Measurements from ENCODE around the gene CCDC60. TPM values are rescaled to one million over a fixed set of nuclear protein-coding genes. Genes with fewer than 3 reads are reported as not detected.

The CCDC60 gene, protein sequence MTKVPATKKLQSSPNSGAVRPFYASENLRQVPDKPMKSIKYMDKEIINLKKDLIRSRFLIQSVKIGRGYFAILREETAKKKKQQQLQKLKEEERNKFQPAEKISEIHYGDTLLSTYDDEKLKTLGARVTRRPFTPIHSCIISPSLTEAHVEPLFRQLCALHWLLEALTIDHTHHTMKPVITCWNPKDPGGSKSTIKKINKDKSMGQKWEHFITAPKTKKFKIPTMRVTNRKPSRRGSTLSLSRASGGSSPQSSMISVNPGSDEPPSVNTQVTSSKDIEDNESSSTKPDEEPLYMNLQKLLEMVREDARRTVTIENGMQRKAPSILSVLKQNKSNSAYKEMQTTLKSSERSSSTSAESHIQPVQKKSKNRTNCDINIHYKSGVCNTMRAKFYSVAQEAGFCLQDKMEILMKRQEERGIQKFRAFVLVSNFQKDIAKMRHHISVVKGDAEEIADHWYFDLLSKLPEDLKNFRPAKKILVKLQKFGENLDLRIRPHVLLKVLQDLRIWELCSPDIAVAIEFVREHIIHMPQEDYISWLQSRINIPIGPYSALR
- not detected for total RNA-seq

DNA sequence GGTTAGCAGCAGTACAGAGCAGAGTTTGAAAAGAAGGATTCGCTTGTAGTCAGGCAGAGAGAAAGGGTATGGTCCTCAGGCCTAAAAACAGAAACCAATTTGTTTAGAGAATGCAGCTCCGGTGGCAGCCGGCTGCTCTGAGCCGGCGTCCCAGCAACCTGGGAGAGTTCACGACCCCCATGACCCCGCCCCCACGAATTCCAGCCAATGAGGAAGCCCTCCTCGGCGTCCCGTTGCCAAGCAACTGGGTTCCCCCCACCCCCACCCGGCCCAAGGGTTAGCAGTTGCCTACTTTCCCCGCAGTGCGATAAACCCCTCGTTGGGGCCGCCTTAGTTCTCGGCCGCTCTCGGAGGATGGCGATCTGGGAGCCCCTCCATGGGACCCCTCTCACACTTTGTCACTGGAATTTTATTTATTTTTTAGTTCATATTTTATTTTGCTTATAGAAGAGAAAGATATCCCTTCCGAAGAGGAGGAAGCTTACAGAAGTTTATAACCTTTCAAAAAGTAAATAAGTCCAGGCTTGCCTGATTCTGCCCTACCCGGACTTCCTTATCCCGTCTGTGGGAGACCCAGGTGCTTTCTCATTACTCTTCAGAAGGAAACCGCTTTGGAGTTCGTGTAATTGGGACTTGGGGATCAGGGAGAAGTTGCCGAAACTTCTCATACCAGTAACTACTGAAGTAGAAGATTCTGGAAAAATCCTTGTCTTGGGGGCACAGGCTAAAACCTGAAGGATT lies at the start of gene CCDC60:
Gene CCDC60 (plus strand): TSS at position 300 of the 741 bp plus-strand sequence. CDS start 448 bp downstream, outside the sequence.
- no peak within 1 kb of the TSS for H3K27ac Mint-ChIP-seq
- H3K4me1 Mint-ChIP-seq = no peaks in the 10 kb centered on the region
- no peaks in the 10 kb centered on the region for H3K36me3 Mint-ChIP-seq
- POLR2A ChIA-PET = no interaction called here
- H3K9me3 Mint-ChIP-seq = no peaks in the 10 kb centered on the region
- DNase-seq (no peak), ATAC-seq (ENCODE audit: low read depth) (no peak)
- no peak within 1 kb of the TSS for H3K4me3 Mint-ChIP-seq
- H3K27me3 Mint-ChIP-seq = peaks cover 16% of the 10 kb centered on the region

DNA sequence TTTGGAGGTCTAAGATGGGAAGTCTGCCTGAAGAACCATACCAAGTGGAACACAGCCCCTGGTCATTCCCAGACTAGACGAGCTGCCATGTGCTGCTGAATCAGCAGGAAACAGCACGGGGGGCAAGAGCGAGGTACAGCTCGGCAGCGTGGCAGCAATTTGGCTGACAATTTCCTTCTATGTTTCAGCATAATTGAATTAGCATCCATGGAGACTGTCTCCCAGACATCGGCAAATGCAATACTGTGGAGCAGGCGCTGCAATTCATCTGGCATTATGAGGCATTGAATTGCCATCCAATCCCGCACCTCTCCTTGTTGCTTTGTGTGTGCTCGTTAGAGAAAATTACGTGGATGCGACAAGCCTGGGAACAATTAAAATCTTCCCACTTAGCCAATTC lies 46.0 kb upstream of the CCDC60 start:
- Mint-ChIP-seq H3K4me1 (no peaks in the 10 kb centered on the region), H3K27ac (no peak overlapping the region), H3K4me3 (no peak overlapping the region), H3K36me3 (no peaks in the 10 kb centered on the region), H3K27me3 (no peaks in the 10 kb centered on the region), H3K9me3 (no peaks in the 10 kb centered on the region)
- POLR2A ChIA-PET = no interaction called here
- ATAC-seq (ENCODE audit: low read depth) (no peak), DNase-seq (no peak)

DNA sequence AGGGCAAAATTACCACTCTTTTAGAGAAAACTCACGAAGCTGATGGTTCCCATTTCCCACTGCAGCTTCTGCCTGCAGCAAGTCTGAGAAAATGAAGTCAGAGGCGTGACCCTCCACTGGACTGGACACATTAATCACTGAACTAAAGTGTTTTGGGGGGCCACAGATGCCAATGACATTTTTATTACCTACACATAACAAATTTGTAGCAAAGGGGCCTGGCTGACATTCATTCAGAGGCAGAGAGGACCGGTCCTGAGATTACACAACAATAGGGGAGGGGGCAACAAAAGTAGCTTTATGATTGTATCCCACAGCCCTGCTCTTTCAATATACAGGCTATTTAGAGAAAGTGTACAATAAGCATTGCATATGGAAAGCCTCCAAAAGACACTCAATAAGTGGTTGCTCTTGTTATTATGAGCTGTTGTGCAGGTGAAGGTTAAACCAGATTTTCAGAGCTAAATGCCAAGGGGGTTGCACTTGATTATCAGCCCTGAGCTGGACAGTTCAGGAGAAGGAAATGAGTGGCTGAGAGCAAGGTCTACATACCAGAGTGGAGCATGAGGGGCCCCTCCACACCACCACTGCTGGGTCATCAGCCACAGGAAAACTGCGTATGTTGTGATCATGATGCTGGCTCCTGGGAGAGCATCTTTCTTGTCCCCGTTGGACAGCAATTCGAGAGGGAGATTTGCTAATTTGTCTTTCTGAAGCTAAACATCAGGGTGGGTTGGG lies 41.5 kb upstream of the CCDC60 start:
- H3K4me1 Mint-ChIP-seq = no peaks in the 10 kb centered on the region
- H3K4me3 Mint-ChIP-seq = no peak overlapping the region
- no peaks in the 10 kb centered on the region for H3K9me3 Mint-ChIP-seq
- POLR2A ChIA-PET = no interaction called here
- H3K36me3 Mint-ChIP-seq = no peaks in the 10 kb centered on the region
- H3K27me3 Mint-ChIP-seq = no peaks in the 10 kb centered on the region
- no peak for ATAC-seq (ENCODE audit: low read depth)
- DNase-seq = no peak
- H3K27ac Mint-ChIP-seq = no peak overlapping the region

DNA sequence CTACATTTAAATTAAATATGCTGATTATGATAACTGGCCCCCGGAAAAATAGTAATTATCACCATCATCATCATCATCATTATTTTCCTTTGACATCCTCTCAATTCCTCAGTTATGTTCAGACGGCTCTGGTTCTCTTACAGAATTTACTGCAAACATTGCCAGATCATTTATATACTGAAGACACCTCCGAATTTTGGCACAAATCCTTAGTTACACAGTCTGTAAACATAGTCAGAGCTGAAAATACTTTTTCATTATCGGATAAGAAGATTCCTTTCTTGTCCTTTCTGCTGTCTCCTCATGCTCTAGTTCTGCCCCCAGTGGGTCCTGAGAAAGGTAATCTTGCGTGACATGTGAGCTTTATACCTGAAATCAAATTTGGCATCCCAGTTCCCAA lies 40.3 kb upstream of the CCDC60 start:
- ATAC-seq (ENCODE audit: low read depth) = no peak
- POLR2A ChIA-PET = no interaction called here
- no peak for DNase-seq
- no peaks in the 10 kb centered on the region for H3K36me3 Mint-ChIP-seq
- H3K4me1 Mint-ChIP-seq = no peaks in the 10 kb centered on the region
- H3K27me3 Mint-ChIP-seq = no peaks in the 10 kb centered on the region
- H3K4me3 Mint-ChIP-seq = no peak overlapping the region
- H3K9me3 Mint-ChIP-seq = no peaks in the 10 kb centered on the region
- no peak overlapping the region for H3K27ac Mint-ChIP-seq

DNA sequence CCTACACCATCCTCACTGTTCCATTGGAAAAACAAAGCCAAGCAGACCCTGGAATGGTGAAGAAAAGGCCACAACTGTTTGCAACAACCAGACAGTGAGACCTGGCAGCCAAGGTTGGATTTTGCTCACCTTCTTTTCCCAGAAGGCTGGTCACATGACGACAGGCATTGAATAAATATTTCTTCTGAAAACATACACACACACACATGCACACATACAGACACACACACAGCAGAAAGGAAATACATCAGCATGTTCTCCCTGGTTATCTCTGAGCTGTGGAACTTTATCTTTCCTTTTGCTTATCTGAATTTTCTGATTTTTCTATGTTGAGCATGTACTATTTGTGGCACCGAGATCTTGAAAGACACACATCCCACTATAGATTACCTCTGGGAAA lies 38.0 kb upstream of the CCDC60 start:
- ATAC-seq (ENCODE audit: low read depth) = no peak

DNA sequence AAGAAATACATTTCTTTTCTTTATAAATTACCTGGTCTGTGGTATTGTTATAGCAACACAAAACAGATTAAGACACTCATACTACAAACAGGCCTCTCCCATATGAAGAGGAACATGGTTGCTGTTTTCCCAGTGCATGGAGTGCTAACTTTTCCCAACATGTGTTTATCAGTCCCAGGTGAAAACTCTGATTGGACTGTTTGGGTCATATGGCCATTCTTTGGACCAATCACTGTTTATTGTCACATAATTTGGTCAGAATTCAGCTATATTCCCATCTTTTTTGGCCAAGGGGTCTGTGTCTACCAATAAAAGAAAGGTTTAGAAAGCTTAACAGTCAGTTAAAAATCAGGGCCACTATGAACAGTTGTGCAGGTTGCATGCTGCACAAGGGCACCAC lies 35.4 kb upstream of the CCDC60 start:
- Mint-ChIP-seq H3K4me3 (no peak overlapping the region), H3K36me3 (no peaks in the 10 kb centered on the region), H3K27ac (no peak overlapping the region), H3K4me1 (no peaks in the 10 kb centered on the region), H3K27me3 (no peaks in the 10 kb centered on the region), H3K9me3 (no peaks in the 10 kb centered on the region)
- POLR2A ChIA-PET = no interaction called here
- no peak for DNase-seq
- no peak for ATAC-seq (ENCODE audit: low read depth)

More for the DNA sequence above, 38.0 kb upstream of the CCDC60 start:
- no peak overlapping the region for H3K27ac Mint-ChIP-seq
- no peak overlapping the region for H3K4me3 Mint-ChIP-seq
- H3K9me3 Mint-ChIP-seq = no peaks in the 10 kb centered on the region
- no peaks in the 10 kb centered on the region for H3K36me3 Mint-ChIP-seq
- DNase-seq = no peak
- POLR2A ChIA-PET = no interaction called here
- no peaks in the 10 kb centered on the region for H3K27me3 Mint-ChIP-seq
- no peaks in the 10 kb centered on the region for H3K4me1 Mint-ChIP-seq

DNA sequence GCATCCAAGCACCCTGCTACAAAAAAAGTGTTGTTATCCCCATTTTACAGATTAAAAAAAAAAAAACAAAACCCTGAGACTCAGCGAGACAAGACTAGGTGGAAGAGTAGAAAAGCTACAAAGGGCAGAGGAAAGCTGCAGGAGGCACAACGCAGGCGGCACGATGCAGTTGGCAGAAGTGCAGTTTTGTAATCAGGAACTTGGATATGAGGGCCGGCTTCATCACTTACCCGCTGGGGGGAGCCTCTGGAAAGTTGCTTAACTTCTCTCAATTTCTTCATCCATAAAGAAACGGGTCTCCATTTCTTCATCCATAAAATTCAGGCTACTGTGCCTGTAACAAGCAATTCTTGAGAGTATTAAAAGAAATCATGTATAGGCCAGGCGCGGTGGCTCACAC lies 33.1 kb upstream of the CCDC60 start:
- ATAC-seq (ENCODE audit: low read depth) (no peak), DNase-seq (no peak)
- no peak overlapping the region for H3K4me3 Mint-ChIP-seq
- no peak overlapping the region for H3K27ac Mint-ChIP-seq
- POLR2A ChIA-PET = no interaction called here
- H3K27me3 Mint-ChIP-seq = no peaks in the 10 kb centered on the region
- no peaks in the 10 kb centered on the region for H3K9me3 Mint-ChIP-seq
- H3K4me1 Mint-ChIP-seq = no peaks in the 10 kb centered on the region
- no peaks in the 10 kb centered on the region for H3K36me3 Mint-ChIP-seq

DNA sequence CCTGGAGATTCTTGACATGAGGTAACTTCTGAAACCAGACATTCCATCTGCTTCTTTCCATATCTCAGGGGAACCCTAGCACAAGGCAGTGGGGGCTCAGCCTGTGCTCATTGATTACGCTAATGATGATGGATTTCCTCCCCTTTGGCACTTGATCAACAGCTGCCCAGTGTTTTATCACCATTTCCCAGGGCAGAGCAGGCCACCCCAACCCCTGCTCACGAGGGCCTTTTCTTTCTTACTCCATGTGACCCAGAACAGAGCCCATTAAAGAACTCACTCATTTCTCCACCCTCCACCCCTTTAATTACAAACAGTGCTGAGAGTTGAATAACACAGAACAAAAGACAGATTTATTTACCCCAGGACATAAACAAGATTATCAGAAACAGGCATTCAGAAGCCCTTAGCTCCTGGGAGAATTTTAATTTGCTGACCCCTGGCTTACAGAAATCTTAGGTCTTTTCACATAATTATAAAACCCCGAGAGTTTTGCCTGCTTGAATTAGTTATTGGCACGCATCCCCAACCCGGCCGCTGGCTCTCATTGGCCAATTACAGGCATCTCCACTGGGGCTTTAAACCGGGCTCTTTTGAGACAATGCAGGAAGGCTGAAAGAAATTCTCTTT lies 32.0 kb upstream of the CCDC60 start:
- DNase-seq (no peak), ATAC-seq (ENCODE audit: low read depth) (no peak)
- POLR2A ChIA-PET = interaction anchor here (0.6 kb wide), 1 partner anchor 738 kb away, joined by 5 read pairs; no protein-coding TSS in a partner anchor
- no peaks in the 10 kb centered on the region for H3K27me3 Mint-ChIP-seq
- no peak overlapping the region for H3K27ac Mint-ChIP-seq
- H3K4me3 Mint-ChIP-seq = no peak overlapping the region
- no peaks in the 10 kb centered on the region for H3K9me3 Mint-ChIP-seq
- no peaks in the 10 kb centered on the region for H3K36me3 Mint-ChIP-seq
- H3K4me1 Mint-ChIP-seq = no peaks in the 10 kb centered on the region

DNA sequence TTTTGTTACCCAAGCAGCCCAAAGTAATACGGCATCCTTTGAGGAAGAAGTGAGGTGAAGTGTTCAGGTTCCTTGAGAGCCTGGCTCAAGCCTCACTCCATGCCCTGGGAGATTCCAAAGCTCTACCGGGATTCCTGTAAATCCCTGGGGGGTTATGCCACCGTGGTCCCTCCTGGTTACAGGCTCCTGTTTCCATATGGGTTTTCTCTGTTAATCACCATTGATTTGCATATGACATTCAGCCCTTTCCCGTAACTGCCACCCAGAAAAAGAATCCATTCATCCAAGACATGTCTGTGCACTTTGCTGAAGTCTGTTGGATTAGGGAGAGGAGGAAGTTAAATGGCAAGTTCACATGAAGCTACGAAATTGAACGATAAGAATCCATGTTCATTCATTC lies 27.9 kb upstream of the CCDC60 start:
- POLR2A ChIA-PET = no interaction called here
- Mint-ChIP-seq H3K27me3 (no peaks in the 10 kb centered on the region), H3K27ac (no peak overlapping the region), H3K4me3 (no peak overlapping the region), H3K36me3 (no peaks in the 10 kb centered on the region), H3K9me3 (no peaks in the 10 kb centered on the region), H3K4me1 (no peaks in the 10 kb centered on the region)
- DNase-seq (no peak), ATAC-seq (ENCODE audit: low read depth) (no peak)

DNA sequence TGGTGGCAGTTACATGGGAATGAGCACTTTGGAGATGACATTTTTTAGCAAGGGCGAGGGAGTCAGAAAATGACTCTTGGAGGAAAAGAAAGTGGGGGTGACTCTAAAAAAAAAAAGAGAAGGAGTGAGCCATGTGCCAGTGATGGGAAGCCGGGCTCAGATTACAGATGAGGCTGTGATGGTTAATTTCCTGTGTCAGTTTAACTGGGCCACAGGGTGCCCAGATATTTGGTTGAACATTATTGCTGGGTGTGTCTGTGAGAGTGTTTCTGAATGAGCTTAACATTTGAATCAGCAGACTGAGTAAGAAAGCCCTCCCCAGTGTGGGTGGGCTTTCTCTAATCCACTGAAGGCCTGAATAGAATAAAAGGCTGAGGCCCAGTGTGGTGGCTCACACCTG lies 26.8 kb upstream of the CCDC60 start:
- Mint-ChIP-seq H3K4me1 (no peaks in the 10 kb centered on the region), H3K9me3 (no peaks in the 10 kb centered on the region), H3K36me3 (no peaks in the 10 kb centered on the region), H3K27me3 (no peaks in the 10 kb centered on the region), H3K4me3 (no peak overlapping the region), H3K27ac (no peak overlapping the region)
- DNase-seq = no peak
- ATAC-seq (ENCODE audit: low read depth) = no peak
- POLR2A ChIA-PET = no interaction called here

DNA sequence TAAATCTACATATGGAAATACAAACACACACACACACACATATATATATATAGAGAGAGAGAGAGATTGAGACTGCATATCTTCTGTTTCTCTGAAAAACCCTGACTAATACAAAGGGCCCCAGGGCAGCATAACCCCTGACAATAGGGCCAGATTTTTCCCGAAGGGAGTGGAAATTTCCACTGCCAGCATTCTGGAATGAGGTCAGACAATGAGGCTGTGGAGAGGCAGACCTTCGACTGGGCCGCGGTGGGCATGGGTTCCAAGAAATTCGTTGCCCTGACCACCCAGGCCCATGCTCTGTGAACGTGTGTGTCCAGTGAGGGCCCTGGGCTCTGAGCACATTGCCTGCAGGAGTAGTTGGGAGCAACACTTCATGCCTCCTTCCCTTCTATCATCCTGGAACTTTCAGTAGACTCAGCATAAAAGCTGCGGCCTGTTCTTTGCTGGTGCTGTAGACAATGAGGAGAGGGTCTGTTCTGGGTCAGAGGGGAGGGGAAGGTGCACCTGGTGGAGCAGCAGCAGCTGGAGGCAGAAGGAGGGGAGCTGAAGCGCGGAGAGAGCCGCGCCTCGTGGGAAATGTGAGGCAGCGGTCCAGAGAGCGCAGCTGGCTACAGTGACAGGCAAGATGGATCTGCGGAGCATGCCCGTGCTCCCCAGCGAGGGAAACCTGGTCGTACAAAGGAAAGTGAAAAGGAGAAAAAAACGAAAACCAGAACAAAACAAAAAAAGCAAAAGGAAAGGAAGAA lies 25.6 kb upstream of the CCDC60 start:
- no peaks in the 10 kb centered on the region for H3K4me1 Mint-ChIP-seq
- H3K4me3 Mint-ChIP-seq = no peak overlapping the region
- no peaks in the 10 kb centered on the region for H3K27me3 Mint-ChIP-seq
- no peaks in the 10 kb centered on the region for H3K9me3 Mint-ChIP-seq
- ATAC-seq (ENCODE audit: low read depth) = no peak
- POLR2A ChIA-PET = no interaction called here
- H3K36me3 Mint-ChIP-seq = no peaks in the 10 kb centered on the region
- no peak overlapping the region for H3K27ac Mint-ChIP-seq
- DNase-seq = no peak

DNA sequence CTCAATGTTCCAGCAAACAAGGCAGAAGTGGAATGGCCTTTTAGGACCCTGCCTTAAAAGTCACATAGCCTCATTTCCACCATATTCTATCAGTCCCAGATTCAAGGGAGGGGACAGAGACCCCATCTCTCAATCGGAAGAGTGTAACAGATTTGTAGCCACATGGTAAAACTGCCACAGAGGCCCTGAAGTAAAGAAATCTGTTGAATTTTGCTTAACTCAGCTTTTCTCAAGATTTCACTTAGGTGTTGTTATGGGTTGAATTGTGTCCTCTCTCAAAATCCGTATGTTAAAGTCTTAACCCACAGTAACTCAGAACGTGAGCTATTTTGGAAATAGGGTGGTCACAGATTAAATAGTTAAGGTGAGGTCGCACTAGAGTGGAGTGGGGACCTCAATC lies 22.7 kb upstream of the CCDC60 start:
- POLR2A ChIA-PET = no interaction called here
- no peak for ATAC-seq (ENCODE audit: low read depth)
- H3K27ac Mint-ChIP-seq = no peak overlapping the region
- H3K4me1 Mint-ChIP-seq = no peaks in the 10 kb centered on the region
- no peaks in the 10 kb centered on the region for H3K27me3 Mint-ChIP-seq
- H3K4me3 Mint-ChIP-seq = no peak overlapping the region
- no peak for DNase-seq
- no peaks in the 10 kb centered on the region for H3K9me3 Mint-ChIP-seq
- no peaks in the 10 kb centered on the region for H3K36me3 Mint-ChIP-seq

DNA sequence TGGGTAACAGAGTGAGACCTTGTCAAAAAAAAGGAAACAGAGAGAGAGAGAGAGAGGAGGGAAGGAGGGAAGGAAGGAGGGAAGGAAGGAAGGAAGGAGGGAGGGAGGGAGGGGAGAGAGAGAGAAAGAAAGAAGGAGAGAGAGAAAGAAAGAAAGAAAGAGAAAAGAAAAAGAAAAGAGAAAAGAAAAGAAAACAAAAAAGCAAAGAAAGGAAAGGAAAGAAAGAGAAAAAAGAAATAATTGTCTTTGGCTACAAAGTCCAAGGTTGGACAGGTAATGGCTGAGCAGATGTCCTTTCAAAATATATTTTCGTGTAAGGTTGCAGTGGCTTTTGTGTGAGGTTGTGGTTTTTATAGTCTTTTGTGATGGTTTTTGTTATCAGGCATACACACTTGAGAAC lies 21.6 kb upstream of the CCDC60 start:
- Mint-ChIP-seq H3K4me1 (no peaks in the 10 kb centered on the region), H3K27ac (no peak overlapping the region), H3K27me3 (no peaks in the 10 kb centered on the region), H3K9me3 (no peaks in the 10 kb centered on the region), H3K36me3 (no peaks in the 10 kb centered on the region), H3K4me3 (no peak overlapping the region)
- ATAC-seq (ENCODE audit: low read depth) (no peak), DNase-seq (no peak)
- POLR2A ChIA-PET = no interaction called here

Data from activated naive CD8-positive, alpha-beta T cell treated with anti-CD3 and anti-CD28 coated beads, Interleukin-2, amount 10 ng/mL, durations not matched to agents 7 days and 5 days (primary cell).